Activated T-helper 17 cell treated with anti-CD3 and anti-CD28 coated beads, Interleukin-2, amount 50 U/mL, for 72 hours (primary cell): ENCODE results near the gene CALHM1. TPM values are rescaled to one million over a fixed set of nuclear protein-coding genes. Genes with fewer than 3 reads are reported as not detected.

ENCODE experiments used
- ATAC-seq: fragments of 150-1000 bp; cut with Tn5 transposase; replicated peaks from 2 replicates; pipeline ENCODE4 v1.10.0; 2021; ENCODE audit warnings: mild to moderate bottlenecking, moderate library complexity
- H3K27ac Mint-ChIP-seq: one replicate; pipeline ENCODE4 v1.8.0; 2022; ENCODE audit warnings: mixed read lengths
- H3K27me3 Mint-ChIP-seq: one replicate; pipeline ENCODE4 v1.8.0; 2022; ENCODE audit warnings: mixed read lengths
- H3K36me3 Mint-ChIP-seq: one replicate; pipeline ENCODE4 v1.8.0; 2022; ENCODE audit warnings: low read depth, mild to moderate bottlenecking, mixed read lengths
- H3K4me1 Mint-ChIP-seq: one replicate; pipeline ENCODE4 v1.8.0; 2022; ENCODE audit warnings: mixed read lengths
- H3K4me3 Mint-ChIP-seq: one replicate; pipeline ENCODE4 v1.8.0; 2022; ENCODE audit warnings: mild to moderate bottlenecking, mixed read lengths
- H3K9me3 Mint-ChIP-seq: one replicate; pipeline ENCODE4 v1.8.0; 2022; ENCODE audit warnings: mixed read lengths
- total RNA-seq, 2 donors: library from RNA; stranded (reverse); gene quantifications; one replicate each; pipeline ENCODE4 v1.2.3, GENCODE V29; 2022

The CALHM1 gene
- total RNA-seq, 2 donors from 2014 or later = 0.11 TPM; not detected in 1

DNA sequence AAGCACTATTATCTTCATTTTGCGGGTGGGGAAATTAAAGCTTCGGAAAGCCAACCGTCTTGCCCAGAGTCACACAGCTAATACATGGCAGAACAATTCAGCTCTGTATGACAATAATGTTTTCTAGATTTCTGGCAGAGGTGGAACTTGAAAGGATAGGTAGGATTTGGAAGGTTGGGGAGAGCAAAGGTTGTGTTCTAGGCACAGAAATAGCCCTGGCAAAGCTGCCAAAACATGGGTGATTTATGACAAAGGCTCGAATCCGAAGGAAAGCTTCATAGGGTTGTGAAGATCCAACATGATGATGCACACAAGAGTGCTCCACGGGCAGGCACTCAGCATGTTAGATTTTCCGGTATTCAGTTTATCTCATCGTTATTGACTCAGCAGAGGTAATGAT lies 43.1 kb downstream of the CALHM1 start:
- no peak overlapping the region for H3K4me3 Mint-ChIP-seq
- no peaks in the 10 kb centered on the region for H3K4me1 Mint-ChIP-seq
- H3K27me3 Mint-ChIP-seq = no peaks in the 10 kb centered on the region
- no peak for ATAC-seq
- H3K36me3 Mint-ChIP-seq = peaks cover 95% of the 10 kb centered on the region
- no peak overlapping the region for H3K27ac Mint-ChIP-seq
- H3K9me3 Mint-ChIP-seq = no peaks in the 10 kb centered on the region

DNA sequence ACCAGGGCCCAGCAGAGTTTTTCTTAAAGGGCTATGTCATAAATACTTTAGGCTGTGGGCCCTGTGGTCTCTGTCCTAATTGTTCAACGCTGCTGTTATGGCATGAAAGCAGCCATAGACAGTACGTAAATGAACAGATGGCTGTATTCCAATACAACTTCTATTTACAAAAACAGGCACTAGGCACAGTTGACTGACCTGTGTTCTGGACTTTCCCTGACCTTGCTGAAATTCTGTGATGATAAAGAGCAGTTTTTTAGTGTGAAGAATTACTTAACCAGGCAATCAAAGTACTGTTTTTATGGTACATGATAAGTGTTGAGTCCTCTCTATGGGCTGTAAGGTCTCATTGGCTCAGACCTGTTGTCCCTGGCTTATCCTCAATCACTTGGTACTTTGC lies 45.1 kb downstream of the CALHM1 start:
- no peak overlapping the region for H3K4me3 Mint-ChIP-seq
- H3K27me3 Mint-ChIP-seq = no peaks in the 10 kb centered on the region
- ATAC-seq = no peak
- no peaks in the 10 kb centered on the region for H3K4me1 Mint-ChIP-seq
- no peak overlapping the region for H3K27ac Mint-ChIP-seq
- H3K9me3 Mint-ChIP-seq = no peaks in the 10 kb centered on the region
- peaks cover 95% of the 10 kb centered on the region for H3K36me3 Mint-ChIP-seq

Other genes with a start within 250 kb of the CALHM1 start
- not detected for gene RPEL1, start 213.0 kb downstream of the CALHM1 start, total RNA-seq
- under 1 TPM; 0.13 to 0.65 TPM for gene INA, start 181.8 kb downstream of the CALHM1 start, total RNA-seq
- gene PCGF6, start 107.8 kb downstream of the CALHM1 start, total RNA-seq = 10 to 100 TPM; 11.3 to 14.2 TPM
- 10 to 100 TPM in 1 of 2 donors, 1 to 10 TPM in 1; 8.7 to 13.4 TPM for gene TAF5, start 90.9 kb downstream of the CALHM1 start, total RNA-seq
- 100 to 1,000 TPM; 290 to 425 TPM for gene ATP5MK, start 62.4 kb downstream of the CALHM1 start, total RNA-seq
- gene PDCD11, start 62.3 kb downstream of the CALHM1 start, total RNA-seq = 10 to 100 TPM; 50.1 to 79.5 TPM
- 10 to 100 TPM; 18.2 to 26.0 TPM for gene CALHM2, start 6.5 kb downstream of the CALHM1 start, total RNA-seq
- not detected for gene CALHM3, start 20.3 kb upstream of the CALHM1 start, total RNA-seq
- 1 to 10 TPM; 2.1 to 3.7 TPM for gene NEURL1, start 34.8 kb upstream of the CALHM1 start, total RNA-seq